IMR-90 (cell line): ENCODE measurements around the gene ORM1. TPM values are rescaled to one million over a fixed set of nuclear protein-coding genes. Genes with fewer than 3 reads are reported as not detected.

Experiments used
- ATAC-seq: fragments of 200-7000 bp; cut with Tn5 transposase; 2 replicates; pipeline ENCODE4 v1.9.1; 2020; ENCODE audit warnings: low read depth, mild to moderate bottlenecking, moderate library complexity
- BruUV-seq: library from RNA; stranded (reverse); fragments of 400-500 nt; replicated peaks from 2 replicates; lab custom pipeline; 2021; lab: Mats Ljungman, UMichigan
- CTCF ChIA-PET: fragments of 300-600 bp; formaldehyde crosslinking; extraction: SDS; loops from one replicate; lab custom pipeline; 2021; ENCODE audit warnings: antibody characterized with exemption; lab: Yijun Ruan, JAX
- POLR2A ChIA-PET: fragments of 300-600 bp; sonication (Branson Sonifier 250); formaldehyde crosslinking; loops from one replicate; lab custom pipeline; 2022; ENCODE audit warnings: antibody characterized with exemption; ENCODE audit not compliant: unreplicated experiment; lab: Charles Lee
- DNase-seq: peaks from one replicate; pipeline ENCODE4 v3.0.0; 2013
- H2AFZ ChIP-seq: replicated peaks from 2 replicates; pipeline ENCODE3; 2013; ENCODE audit warnings: low read length, mild to moderate bottlenecking; ENCODE audit not compliant: poor library complexity
- H2AK5ac ChIP-seq: 2 replicates; pipeline ENCODE4 v1.6.1; 2013; ENCODE audit warnings: low read depth, low read length, inconsistent platforms
- H2AK9ac ChIP-seq: replicated peaks from 2 replicates; pipeline ENCODE3; 2013; ENCODE audit warnings: mild to moderate bottlenecking, low read depth, low read length, moderate library complexity; ENCODE audit not compliant: poor library complexity
- H2BK120ac ChIP-seq: 2 replicates; pipeline ENCODE4 v1.6.1; 2013; ENCODE audit warnings: low read depth, low read length, inconsistent platforms
- H2BK15ac ChIP-seq: 3 replicates; pipeline ENCODE4 v1.6.1; 2013; ENCODE audit warnings: low read depth, low read length, inconsistent platforms
- H2BK20ac ChIP-seq: 2 replicates; pipeline ENCODE4 v1.6.1; 2013; ENCODE audit warnings: low read depth, mild to moderate bottlenecking, inconsistent platforms, low read length, moderate library complexity
- H2BK5ac ChIP-seq: 2 replicates; pipeline ENCODE4 v1.6.1; 2013; ENCODE audit warnings: mild to moderate bottlenecking, low read depth, low read length, inconsistent platforms; ENCODE audit not compliant: poor library complexity, severe bottlenecking
- H3K14ac ChIP-seq: replicated peaks from 2 replicates; pipeline ENCODE4 v1.6.1; 2013; ENCODE audit warnings: low read depth, low read length, inconsistent platforms
- H3K18ac ChIP-seq: 2 replicates; pipeline ENCODE4 v1.6.1; 2013; ENCODE audit warnings: low read depth, low read length, control low read depth
- H3K23ac ChIP-seq: 2 replicates; pipeline ENCODE4 v1.6.1; 2013; ENCODE audit warnings: low read depth, low read length, inconsistent platforms
- H3K27ac ChIP-seq: 2 replicates; pipeline ENCODE4 v1.5.1; 2013; ENCODE audit warnings: mild to moderate bottlenecking, control low read depth, low read length; ENCODE audit not compliant: insufficient read depth
- H3K27me3 ChIP-seq: 2 replicates; pipeline ENCODE4 v1.6.1; 2013; ENCODE audit warnings: low read length; ENCODE audit not compliant: control insufficient read depth, insufficient read depth
- H3K36me3 ChIP-seq: 2 replicates; pipeline ENCODE4 v1.6.1; 2013; ENCODE audit warnings: low read length, mixed read lengths; ENCODE audit not compliant: control insufficient read depth, insufficient read depth
- H3K4ac ChIP-seq: 2 replicates; pipeline ENCODE4 v1.6.1; 2013; ENCODE audit warnings: low read depth, low read length, inconsistent platforms
- H3K4me1 ChIP-seq: 2 replicates; pipeline ENCODE4 v1.6.1; 2013; ENCODE audit warnings: low read length, mixed read lengths; ENCODE audit not compliant: control insufficient read depth, insufficient read depth
- H3K4me2 ChIP-seq: 2 replicates; pipeline ENCODE4 v1.6.1; 2013; ENCODE audit warnings: low read depth, mild to moderate bottlenecking, control low read depth, low read length, moderate library complexity
- H3K4me3 ChIP-seq: 2 replicates; pipeline ENCODE4 v1.5.1; 2013; ENCODE audit warnings: low read depth, mild to moderate bottlenecking, control low read depth, low read length, moderate library complexity; ENCODE audit not compliant: insufficient read depth
- H3K56ac ChIP-seq: 2 replicates; pipeline ENCODE4 v1.6.1; 2013; ENCODE audit warnings: low read length, inconsistent platforms; ENCODE audit not compliant: insufficient read depth; ENCODE audit errors: extremely low read depth
- H3K79me1 ChIP-seq, 2 experiments: 2 replicates each; pipeline ENCODE4 v1.6.1; 2013; ENCODE audit warnings: low read length in 2 of 2, inconsistent platforms in 1 of 2, low read depth in 1 of 2
- H3K9ac ChIP-seq: 2 replicates; pipeline ENCODE4 v1.6.1; 2013; ENCODE audit warnings: low read depth, low read length, control low read depth
- H3K9me1 ChIP-seq: 2 replicates; pipeline ENCODE4 v1.6.1; 2013; ENCODE audit warnings: low read length, inconsistent platforms; ENCODE audit not compliant: insufficient read depth
- H3K9me3 ChIP-seq: 2 replicates; pipeline ENCODE4 v1.6.1; 2013; ENCODE audit warnings: low read length; ENCODE audit not compliant: control insufficient read depth, insufficient read depth
- H4K20me1 ChIP-seq: 2 replicates; pipeline ENCODE4 v1.6.1; 2013; ENCODE audit warnings: low read length, inconsistent platforms; ENCODE audit not compliant: insufficient read depth
- H4K5ac ChIP-seq: 2 replicates; pipeline ENCODE4 v1.6.1; 2013; ENCODE audit warnings: mild to moderate bottlenecking, low read depth, low read length, control low read depth
- H4K8ac ChIP-seq, 2 experiments: 2 replicates each; pipeline ENCODE4 v1.6.1; 2013; ENCODE audit warnings: low read depth in 2 of 2, low read length in 2 of 2, control low read depth in 1 of 2, inconsistent platforms in 1 of 2
- H4K91ac ChIP-seq: 2 replicates; pipeline ENCODE4 v1.6.1; 2013; ENCODE audit warnings: low read depth, low read length, inconsistent platforms; ENCODE audit not compliant: insufficient read depth
- CTCF ChIP-seq: conservative IDR thresholded peaks from 2 replicates; pipeline ENCODE4 v1.5.1; 2012; ENCODE audit warnings: mild to moderate bottlenecking, low read depth, low read length, improper control_type of control experiment
- ELK1 ChIP-seq: fragments of 150-350 bp; IDR thresholded peaks from 2 replicates; pipeline ENCODE4 v1.6.1; 2016; ENCODE audit warnings: low read depth, mild to moderate bottlenecking, low read length, moderate library complexity, borderline replicate concordance
- MAZ ChIP-seq: IDR thresholded peaks from 2 replicates; pipeline ENCODE4 v1.6.1; 2012; ENCODE audit warnings: low read depth, mild to moderate bottlenecking, low read length, improper control_type of control experiment, moderate library complexity, borderline replicate concordance
- MXI1 ChIP-seq: IDR thresholded peaks from 2 replicates; pipeline ENCODE4 v1.6.1; 2012; ENCODE audit warnings: low read depth, mild to moderate bottlenecking, low read length, moderate library complexity, borderline replicate concordance
- POLR2A ChIP-seq: IDR thresholded peaks from 2 replicates; pipeline ENCODE4 v1.6.1; 2012; ENCODE audit warnings: mild to moderate bottlenecking, low read depth, low read length
- RCOR1 ChIP-seq: IDR thresholded peaks from 2 replicates; pipeline ENCODE4 v1.6.1; 2012; ENCODE audit warnings: mild to moderate bottlenecking, low read length, improper control_type of control experiment; ENCODE audit not compliant: insufficient replicate concordance
- SMC3 ChIP-seq: fragments of 150-350 bp; IDR thresholded peaks from 2 replicates; pipeline ENCODE4 v1.6.1; 2016; ENCODE audit warnings: low read depth, mild to moderate bottlenecking, antibody characterized with exemption, low read length, moderate library complexity
- WGBS, 2 experiments: methylation state at CpG; one replicate each; pipeline versions ENCODE4 v1.1.5 to v1.1.7; 2013; ENCODE audit warnings: missing lambda C conversion rate in 2 of 2; ENCODE audit not compliant: insufficient read length in 1 of 2; ENCODE audit errors: extremely low coverage in 2 of 2; 5-methylcytosine and 5-hydroxymethylcytosine counted together
- dilution Hi-C: fragments of 300-500 bp; cut with HindIII; formaldehyde crosslinking; loops from one replicate; pipeline ENCODE4 v1.14.3; 2018; ENCODE audit warnings: low sequenced_read_pairs; ENCODE audit not compliant: unreplicated experiment
- in situ Hi-C: fragments of 300-500 bp; cut with MboI; formaldehyde crosslinking; loops from 3 replicates; pipeline ENCODE4 v1.14.3; 2019; ENCODE audit warnings: low sequenced_read_pairs, inconsistent platforms, mixed read lengths
- intact Hi-C: fragments of 100-400 bp; cut with micrococcal nuclease; formaldehyde crosslinking; loops from 2 replicates; pipeline ENCODE4 v1.10.0; 2022
- polyA plus RNA-seq, 3 experiments: library from polyadenylated mRNA; depleted of rRNA; stranded (reverse); fragments of >200 nt; gene quantifications; 2 replicates each; pipeline ENCODE4 v1.2.3, GENCODE V29; 2012; ENCODE audit warnings: low replicate concordance in 1 of 3
- total RNA-seq: library from RNA; depleted of rRNA; stranded (reverse); fragments of >200 nt; gene quantifications from 2 replicates; pipeline ENCODE4 v1.2.3, GENCODE V29; 2012

ORM1 gene
- total and polyA plus RNA-seq, 2 of the 4 experiments (the other 2 are of a cell fraction): 0.18 TPM; not detected in 1

- TF ChIP-seq CTCF: no peak
Observed at GRCh38 chr9:114370968-114371320, 48.0 kb downstream of the ORM1 start (continued).

- POLR2A ChIA-PET: no interaction called here
Observed at GRCh38 chr9:114371343-114371944, 48.5 kb downstream of the ORM1 start.

More at GRCh38 chr9:114371343-114371944, 48.5 kb downstream of the ORM1 start:
- H2BK20ac ChIP-seq: no peak overlapping the region
- no peaks in the 10 kb centered on the region for H3K27me3 ChIP-seq
- no peak overlapping the region for H2AK5ac ChIP-seq
- peaks cover 8% of the 10 kb centered on the region for H3K9me1 ChIP-seq
- no peak overlapping the region for H4K91ac ChIP-seq
- no peak overlapping the region for H2BK120ac ChIP-seq
- no peak overlapping the region for H3K27ac ChIP-seq
- TF ChIP-seq CTCF (no peak), RCOR1 (no peak), MAZ (no peak), POLR2A (no peak), ELK1 (no peak), MXI1 (no peak), SMC3 (no peak)
- no TSS peak for BruUV-seq
- H3K14ac ChIP-seq: no peak overlapping the region
- H3K9me3 ChIP-seq: no peaks in the 10 kb centered on the region
- no peak overlapping the region for H2BK15ac ChIP-seq
- peaks cover 40% of the 10 kb centered on the region for H3K36me3 ChIP-seq
- H3K4ac ChIP-seq: no peak overlapping the region
- no peaks in the 10 kb centered on the region; the same call in 1 of the 2 replicates for H4K20me1 ChIP-seq
- H3K4me1 ChIP-seq: 0 out of 2 replicates have a peak, but pooled peaks cover 1% of the 10 kb centered on the region
- H3K18ac ChIP-seq: no peak overlapping the region
- intact Hi-C loops (no loop called here), dilution Hi-C loops (no loop called here), in situ Hi-C loops (no loop called here)
- H4K5ac ChIP-seq: no peak overlapping the region
- H2AK9ac ChIP-seq: no peak overlapping the region
- no peak overlapping the region for H2BK5ac ChIP-seq
- WGBS, 2 experiments: 93% methylated on average over 5 of the region's 7 CpGs; no CpG with 5 or more reads in 1 of the 2 experiments
- peaks cover 3 to 16% of the 10 kb centered on the region in 2 experiments; a peak in 3 of 4 replicates for H3K79me1 ChIP-seq
- H3K56ac ChIP-seq: no peak overlapping the region
- no peak overlapping the region for H2AFZ ChIP-seq
- no peak for DNase-seq
- CTCF ChIA-PET: no interaction called here
- no peak overlapping the region for H3K23ac ChIP-seq
- no peak overlapping the region for H3K4me3 ChIP-seq
- no peak overlapping the region for H3K9ac ChIP-seq
- H3K4me2 ChIP-seq: no peak overlapping the region
- no peak overlapping the region for H4K8ac ChIP-seq
- no peak for ATAC-seq
